Stimulated activated CD4-positive, alpha-beta T cell treated with anti-CD3 and anti-CD28 coated beads, Interleukin-1b, Interleukin-23, amount 100 ng/mL, for 4 hours (primary cell): ENCODE measurements around the gene WIF1.

Experiments used
- DNase-seq, 2 donors: peaks; one replicate each; pipeline ENCODE4 v3.0.0-alpha.2; 2020; ENCODE audit warnings: low read depth in 2 of 2

Gene WIF1

DNA sequence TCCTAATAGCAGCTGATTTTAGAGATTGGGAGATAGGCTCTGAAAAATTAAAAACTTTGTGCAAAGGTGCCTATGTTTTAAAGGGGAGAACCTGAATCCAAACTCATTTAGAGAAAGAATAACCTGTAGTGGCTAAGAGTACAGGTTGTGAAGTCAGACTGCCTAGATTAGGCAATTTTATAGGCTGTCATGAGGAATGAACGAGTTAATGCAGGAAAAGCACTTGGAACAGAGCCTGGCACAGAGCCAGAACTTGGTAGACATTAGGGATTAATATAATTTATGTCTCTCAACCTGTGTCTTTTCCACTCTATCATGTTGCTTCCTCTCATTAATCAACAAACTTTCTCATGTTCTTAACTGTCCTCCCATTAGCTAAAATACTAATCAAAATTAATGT lies 98.1 kb downstream of the WIF1 start:
- DNase-seq, result no peak

DNA sequence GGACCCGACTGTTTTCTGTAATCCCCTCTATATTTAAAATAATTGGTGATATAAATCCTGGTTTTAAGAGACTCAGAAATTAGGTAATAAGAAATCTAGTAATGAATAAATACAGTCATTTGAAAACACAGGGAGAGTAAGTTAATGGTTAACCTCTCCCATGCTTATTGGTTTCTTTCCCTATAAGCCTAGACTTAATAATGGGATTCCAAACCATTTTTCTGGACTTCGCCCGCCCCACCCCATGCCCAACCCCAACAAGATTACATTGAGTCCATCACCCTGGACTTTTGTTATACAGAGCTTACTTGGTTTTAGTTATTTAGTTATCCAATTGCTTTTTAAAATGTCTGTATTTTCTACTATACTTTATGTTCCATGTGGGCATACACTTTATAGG lies 98.7 kb downstream of the WIF1 start:
- no peak for DNase-seq

DNA sequence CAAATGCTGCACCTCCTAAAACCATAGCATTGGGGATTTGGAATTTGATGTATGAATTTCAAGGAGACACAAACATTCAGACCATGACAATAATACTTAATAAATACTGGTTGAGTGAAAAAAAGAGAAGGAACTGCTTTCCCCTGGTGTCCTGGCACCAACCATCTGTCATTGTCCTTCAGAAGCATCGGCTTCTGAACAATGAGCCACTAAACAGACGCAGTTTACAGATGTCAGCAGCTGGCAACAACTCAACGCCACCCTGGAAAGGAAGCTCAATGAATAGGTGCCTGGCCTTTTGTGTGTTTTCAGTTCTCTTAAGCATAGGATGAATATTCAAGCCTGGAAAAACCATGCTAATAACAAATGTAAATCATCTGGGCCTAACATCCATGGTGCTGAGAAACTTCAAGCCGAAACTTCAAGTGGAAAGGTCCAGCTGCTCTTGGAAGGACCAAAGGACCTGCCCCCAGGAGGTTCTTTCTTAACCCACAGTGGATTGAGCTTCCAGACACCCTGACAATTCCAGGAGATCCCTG lies 101.3 kb downstream of the WIF1 start:
- DNase-seq, result no peak

DNA sequence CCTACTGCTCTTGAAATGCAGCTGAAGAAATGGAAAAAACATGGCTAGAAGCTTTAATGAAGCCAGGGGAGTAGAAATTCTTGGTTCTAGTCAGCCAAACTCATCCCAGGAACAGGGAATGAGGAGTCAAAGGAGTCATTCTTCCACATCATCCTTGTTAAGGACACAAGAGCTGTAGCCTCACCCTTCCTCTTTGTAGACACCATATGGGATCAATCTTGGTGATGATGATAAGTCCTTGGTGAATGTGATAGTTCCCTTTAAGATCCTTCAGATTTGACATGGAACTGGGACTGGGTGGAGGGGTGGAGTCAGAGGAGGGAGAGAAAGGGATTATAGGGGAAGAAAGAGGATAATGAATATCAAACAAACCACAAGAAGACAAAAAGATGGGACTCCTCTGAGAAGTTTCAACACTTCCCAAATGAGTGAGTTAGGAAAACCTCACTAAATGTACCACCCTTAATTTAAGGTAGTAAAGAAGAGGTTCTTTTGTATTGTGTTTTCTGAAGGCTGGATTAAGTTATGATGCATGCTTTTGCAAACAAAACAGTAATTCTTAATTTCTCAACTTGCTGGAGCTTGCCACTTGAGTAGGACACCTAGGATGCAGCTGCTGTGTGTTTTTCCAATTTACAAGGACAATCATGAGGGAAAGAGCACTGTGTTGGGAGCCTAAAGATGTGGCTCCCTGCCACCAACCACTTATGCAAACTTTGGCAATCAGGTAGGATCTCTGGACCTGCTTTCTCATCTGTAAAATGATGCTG lies 104.0 kb downstream of the WIF1 start:
- no peak for DNase-seq

DNA sequence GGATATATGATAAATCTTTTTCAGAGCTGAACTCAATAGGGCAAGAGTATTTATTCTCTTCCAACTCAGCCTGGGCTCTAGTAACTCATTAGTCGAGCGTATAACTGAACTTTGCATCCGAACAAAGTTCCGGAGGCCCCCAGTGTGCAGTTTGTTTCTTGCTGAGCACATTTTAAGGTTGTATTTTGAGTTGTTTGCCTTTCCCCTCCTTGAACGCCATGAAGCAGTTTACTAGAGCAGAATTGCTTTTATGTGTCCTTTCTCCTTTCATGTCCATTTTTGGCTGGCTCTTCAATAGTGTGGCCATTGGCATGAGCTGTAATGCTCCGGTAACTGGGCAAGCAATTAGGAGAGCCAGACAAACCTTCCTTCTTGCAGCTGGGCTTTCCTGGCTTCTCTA lies 105.3 kb downstream of the WIF1 start:
- DNase-seq, result no peak

DNA sequence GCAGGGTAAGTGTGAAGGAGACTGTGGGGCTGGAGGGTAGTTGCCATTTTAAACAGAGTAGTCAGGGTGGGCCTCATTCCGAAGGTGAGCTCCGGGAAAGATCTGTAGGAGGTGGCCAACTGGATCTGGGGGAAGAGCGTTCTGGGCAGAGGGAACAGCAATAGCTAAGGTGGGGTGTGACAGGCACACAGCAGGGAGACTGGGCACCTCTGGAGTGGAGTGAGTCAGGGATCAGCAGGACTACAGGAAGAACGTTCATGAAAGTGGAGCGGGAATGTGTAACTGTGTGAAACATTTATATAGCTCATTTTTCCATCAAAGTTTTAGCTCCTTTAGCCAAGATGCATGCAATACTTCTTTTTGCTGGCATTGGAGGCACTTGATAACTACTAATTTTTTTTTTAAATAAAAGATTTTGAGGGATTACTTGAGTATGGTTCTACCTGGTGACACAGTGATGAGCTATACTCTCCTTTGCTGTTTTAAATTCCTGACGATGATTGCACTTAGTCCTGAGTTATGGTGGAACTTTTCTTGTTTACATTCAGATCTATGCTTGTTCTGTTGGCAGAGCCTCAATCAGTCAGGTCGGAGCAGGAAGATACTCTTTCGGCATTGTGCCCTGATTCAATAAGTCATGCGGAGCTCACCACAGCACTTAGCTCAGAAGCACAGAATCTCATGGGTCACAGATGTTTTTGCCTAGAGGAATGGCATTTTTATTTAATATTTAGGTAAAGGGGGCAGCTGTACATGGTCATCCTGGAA lies 106.4 kb downstream of the WIF1 start:
- no peak for DNase-seq

DNA sequence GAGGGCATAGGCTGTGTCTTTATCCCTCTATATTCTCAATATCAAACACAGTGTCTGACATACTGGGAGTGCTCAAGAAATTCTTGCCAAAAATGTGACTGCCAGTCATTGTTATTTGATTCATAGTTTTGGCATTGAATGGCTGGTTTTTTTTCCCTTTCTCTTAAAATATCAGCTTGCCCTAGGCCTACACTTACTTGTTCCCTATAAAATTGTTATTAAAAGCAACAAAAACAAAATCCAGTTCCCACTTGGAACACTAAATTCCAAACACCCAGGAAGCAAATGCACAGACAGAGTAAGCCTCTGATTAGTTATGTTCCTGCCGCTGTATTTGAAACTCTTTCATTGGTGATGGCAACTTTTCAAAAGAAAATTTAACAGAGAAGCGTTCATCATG lies 110.7 kb downstream of the WIF1 start:
- DNase-seq, result no peak

DNA sequence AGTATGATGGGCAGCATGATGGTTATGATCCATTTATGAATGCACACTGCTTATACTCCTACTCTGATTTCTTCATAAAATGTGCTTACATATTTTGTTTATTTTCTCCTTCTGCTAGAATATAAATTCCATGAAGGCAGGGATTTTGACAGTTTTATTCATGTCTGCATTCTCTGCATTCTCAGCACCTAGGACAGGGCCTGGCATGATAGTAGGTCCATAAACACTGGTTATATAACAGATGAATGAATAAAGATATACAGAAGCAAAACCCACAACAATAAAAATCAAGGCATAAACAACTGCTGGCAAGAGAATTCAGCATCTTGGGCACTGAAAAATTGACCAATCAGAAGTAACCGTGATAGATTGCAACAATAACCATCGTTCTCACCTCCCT lies 115.4 kb downstream of the WIF1 start:
- no peak for DNase-seq

DNA sequence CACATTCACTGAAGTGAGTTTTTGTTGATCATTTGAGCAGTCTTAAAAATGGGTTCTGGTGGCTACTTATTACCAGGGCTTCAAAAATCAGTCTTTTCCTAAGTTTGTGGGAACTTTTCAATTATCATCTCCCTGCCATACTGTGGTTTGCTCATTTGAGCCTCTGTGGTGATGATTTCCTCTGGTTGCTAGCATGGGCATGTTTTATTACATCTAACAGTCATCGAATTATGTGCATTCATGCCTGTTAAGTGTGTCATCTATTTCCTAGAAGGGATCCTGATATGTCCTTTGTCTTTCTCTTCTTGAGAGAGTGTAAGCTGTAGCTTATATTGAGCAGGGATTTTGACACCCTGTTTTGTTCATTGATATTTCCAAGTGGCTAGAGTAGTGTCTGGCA lies 116.8 kb downstream of the WIF1 start:
- DNase-seq, result no peak
